HG02970 (cell line): Measurements from ENCODE around the gene C1orf159.

Source experiments
- ATAC-seq: cut with Tn5 transposase; IDR thresholded peaks from one replicate; pipeline ENCODE4 v1.9.1; 2021; ENCODE audit warnings: mild to moderate bottlenecking, moderate library complexity, moderate number of reproducible peaks; ENCODE audit not compliant: unreplicated experiment, low FRiP score

C1orf159 gene

GRCh38 chr1:1094981-1095380, 20.9 kb downstream of the C1orf159 start:
- no peak for ATAC-seq

GRCh38 chr1:1093610-1093943, 22.3 kb downstream of the C1orf159 start:
- ATAC-seq, result no peak

- ATAC-seq, result no peak
Observed at GRCh38 chr1:1092894-1093609, 22.8 kb downstream of the C1orf159 start.

- ATAC-seq, result no peak
Observed at GRCh38 chr1:1092149-1092855, 23.6 kb downstream of the C1orf159 start.

- ATAC-seq, result no peak
Observed at GRCh38 chr1:1091344-1092148, 24.3 kb downstream of the C1orf159 start.

GRCh38 chr1:1090424-1091343, 25.2 kb downstream of the C1orf159 start:
- no peak for ATAC-seq

- no peak for ATAC-seq
Observed at GRCh38 chr1:1089731-1090423, 26.0 kb downstream of the C1orf159 start.

GRCh38 chr1:1088801-1089680, 26.8 kb downstream of the C1orf159 start:
- ATAC-seq, result no peak

GRCh38 chr1:1088029-1088800, 27.7 kb downstream of the C1orf159 start:
- no peak for ATAC-seq

GRCh38 chr1:1087351-1088028, 28.4 kb downstream of the C1orf159 start:
- ATAC-seq, result no peak

GRCh38 chr1:1086911-1087341, 29.0 kb downstream of the C1orf159 start:
- ATAC-seq, result no peak

GRCh38 chr1:1085911-1086841, 29.7 kb downstream of the C1orf159 start:
- no peak for ATAC-seq

GRCh38 chr1:1085171-1085841, 30.6 kb downstream of the C1orf159 start:
- ATAC-seq, result no peak

GRCh38 chr1:1084372-1085170, 31.3 kb downstream of the C1orf159 start:
- ATAC-seq, result no peak
